Smooth muscle cell of the umbilical artery (primary cell): ENCODE data around the gene PODXL. TPM values are rescaled to one million over a fixed set of nuclear protein-coding genes. Genes with fewer than 3 reads are reported as not detected.

Experiments
- total RNA-seq: library from RNA; depleted of rRNA; stranded (reverse); fragments of >200 nt; gene quantifications from 2 replicates; pipeline ENCODE4 v1.2.3, GENCODE V29; 2014

The PODXL gene
- 0.59 and 3.5 TPM in 2 replicates for total RNA-seq

DNA sequence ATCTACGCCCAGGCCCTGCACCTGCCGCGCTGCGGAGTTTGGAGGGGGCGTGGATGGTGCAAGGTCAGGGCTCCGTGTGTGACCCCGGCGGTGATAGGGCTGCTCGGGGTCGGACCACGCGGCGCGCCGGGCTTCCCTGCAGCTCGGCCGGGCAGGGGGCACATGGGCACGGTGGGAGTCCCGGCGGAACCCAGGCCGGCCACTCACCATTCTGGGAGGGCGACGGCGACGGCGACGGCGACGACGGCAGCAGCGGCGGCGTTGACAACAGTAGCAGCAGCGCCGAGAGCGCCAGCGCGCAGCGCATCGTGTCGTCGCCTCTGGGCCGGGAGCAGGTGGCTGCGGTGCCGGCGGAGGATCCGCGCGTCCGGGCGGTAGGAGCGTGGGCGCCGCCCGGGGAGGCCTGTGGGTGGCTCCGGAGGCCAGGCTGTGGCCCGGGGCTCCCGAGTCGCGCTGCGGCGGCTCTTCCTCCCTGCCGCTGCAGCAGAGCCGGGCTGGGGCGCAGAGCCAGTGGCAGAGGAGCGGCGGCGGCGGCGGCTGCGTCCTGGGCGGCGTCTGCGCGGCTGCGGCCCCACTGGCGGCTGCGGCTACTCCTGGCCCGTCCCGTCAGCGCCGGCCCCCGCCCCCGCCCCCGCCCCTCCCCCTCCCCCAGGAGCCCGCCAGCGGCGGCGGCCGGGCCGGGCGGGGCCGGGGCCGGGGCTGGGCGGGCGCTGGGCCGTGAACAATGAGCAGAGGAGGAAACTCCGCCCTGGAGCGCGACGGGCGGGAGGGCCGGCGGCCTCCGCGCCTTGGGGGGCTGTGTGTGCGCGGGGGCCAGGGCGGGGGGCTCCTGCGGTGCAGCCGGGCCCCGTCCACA is at the start of gene PODXL:
TSS of gene PODXL (minus strand) at position 576 of the 856 bp plus-strand sequence. CDS start at position 307, 269 bp downstream.

Other genes with a start within 250 kb of the PODXL start
- gene MKLN1, start 228.8 kb downstream of the PODXL start, total RNA-seq, result 41.3 and 57.6 TPM in 2 replicates